ENCODE results near the gene VWA2.

Gene VWA2

DNA sequence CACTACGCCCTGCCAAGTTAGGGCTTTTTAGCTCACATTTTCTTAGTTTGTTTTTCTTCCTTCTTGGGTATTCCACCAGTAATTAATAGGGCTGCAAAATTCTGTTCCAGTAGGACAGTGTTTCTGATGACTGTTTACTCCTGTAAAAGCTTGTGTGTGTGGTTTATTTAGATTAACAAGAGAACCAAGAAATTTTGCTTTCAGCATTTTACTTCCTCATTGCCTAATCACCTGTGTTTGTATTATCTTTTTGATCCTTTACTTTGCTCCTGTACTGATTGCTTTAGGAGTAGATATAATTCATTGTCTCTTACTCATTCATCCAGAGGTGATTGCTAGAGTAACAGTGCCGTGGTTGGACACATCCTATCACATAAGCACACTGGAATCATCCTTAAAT lies 32.2 kb upstream of the VWA2 start:
- H3K4me1 ChIP-seq = no peaks in the 10 kb centered on the region
- H3K9me3 ChIP-seq = no peaks in the 10 kb centered on the region
- DNase-seq = no peak
- H3K27ac ChIP-seq = no peak overlapping the region
- TF ChIP-seq, protein P1, sequence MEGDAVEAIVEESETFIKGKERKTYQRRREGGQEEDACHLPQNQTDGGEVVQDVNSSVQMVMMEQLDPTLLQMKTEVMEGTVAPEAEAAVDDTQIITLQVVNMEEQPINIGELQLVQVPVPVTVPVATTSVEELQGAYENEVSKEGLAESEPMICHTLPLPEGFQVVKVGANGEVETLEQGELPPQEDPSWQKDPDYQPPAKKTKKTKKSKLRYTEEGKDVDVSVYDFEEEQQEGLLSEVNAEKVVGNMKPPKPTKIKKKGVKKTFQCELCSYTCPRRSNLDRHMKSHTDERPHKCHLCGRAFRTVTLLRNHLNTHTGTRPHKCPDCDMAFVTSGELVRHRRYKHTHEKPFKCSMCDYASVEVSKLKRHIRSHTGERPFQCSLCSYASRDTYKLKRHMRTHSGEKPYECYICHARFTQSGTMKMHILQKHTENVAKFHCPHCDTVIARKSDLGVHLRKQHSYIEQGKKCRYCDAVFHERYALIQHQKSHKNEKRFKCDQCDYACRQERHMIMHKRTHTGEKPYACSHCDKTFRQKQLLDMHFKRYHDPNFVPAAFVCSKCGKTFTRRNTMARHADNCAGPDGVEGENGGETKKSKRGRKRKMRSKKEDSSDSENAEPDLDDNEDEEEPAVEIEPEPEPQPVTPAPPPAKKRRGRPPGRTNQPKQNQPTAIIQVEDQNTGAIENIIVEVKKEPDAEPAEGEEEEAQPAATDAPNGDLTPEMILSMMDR (IDR thresholded peaks at IDR 0.05) = no peak
- no peaks in the 10 kb centered on the region for H3K27me3 ChIP-seq
- H3K4me3 ChIP-seq = no peak overlapping the region
- intact Hi-C loops (cut with DNase I; ENCODE audit: low total_unique reads) = no loop called here
- no peaks in the 10 kb centered on the region for H3K36me3 ChIP-seq

DNA sequence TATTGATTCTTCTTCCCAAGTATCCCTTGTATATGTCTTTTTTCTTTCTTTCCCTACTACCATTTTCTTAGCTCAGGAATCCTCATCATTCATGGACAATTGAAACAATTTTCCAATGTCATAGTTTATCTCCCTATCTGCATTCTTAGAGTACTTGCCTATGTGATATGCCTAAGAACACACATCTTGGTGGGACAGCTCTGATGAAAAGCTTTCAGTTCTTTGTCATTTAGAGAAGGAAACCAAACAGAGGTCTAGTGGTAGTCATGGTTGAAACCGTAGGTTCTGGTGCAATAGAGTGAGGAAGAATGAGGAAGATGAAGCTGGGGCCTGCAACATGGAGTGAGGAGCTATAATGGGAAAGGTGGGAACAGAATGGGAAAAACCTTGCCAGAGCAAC lies 31.7 kb upstream of the VWA2 start:
- Histone ChIP-seq H3K4me3 (no peak overlapping the region), H3K36me3 (no peaks in the 10 kb centered on the region), H3K4me1 (no peaks in the 10 kb centered on the region), H3K9me3 (no peaks in the 10 kb centered on the region), H3K27me3 (no peaks in the 10 kb centered on the region), H3K27ac (no peak overlapping the region)
- TF ChIP-seq, protein P1 (IDR thresholded peaks at IDR 0.05) = no peak
- intact Hi-C loops (cut with DNase I; ENCODE audit: low total_unique reads) = no loop called here
- DNase-seq = no peak

DNA sequence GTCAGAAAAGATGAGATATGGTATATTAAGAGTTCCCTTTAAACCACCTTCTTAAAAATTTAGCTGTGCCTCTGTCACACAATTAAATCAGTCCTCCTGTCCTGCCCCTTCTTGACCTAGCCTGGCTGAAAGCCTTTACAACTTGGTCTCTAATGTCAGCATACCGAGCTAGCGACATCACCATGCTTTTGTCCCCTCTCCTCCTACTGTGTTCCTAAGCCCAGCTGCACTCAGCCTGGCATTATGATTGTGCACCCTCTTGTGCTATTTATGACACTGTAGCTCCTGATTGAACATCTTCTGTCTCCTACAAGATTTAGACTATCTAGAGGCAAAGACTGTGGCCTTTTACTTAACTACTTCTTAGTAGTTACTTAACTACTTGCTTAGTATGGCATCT lies 30.7 kb upstream of the VWA2 start:
- TF ChIP-seq, protein P1 (IDR thresholded peaks at IDR 0.05) = no peak
- Histone ChIP-seq H3K36me3 (no peaks in the 10 kb centered on the region), H3K4me1 (no peaks in the 10 kb centered on the region), H3K27me3 (no peaks in the 10 kb centered on the region), H3K9me3 (no peaks in the 10 kb centered on the region), H3K4me3 (no peak overlapping the region), H3K27ac (no peak overlapping the region)
- intact Hi-C loops (cut with DNase I; ENCODE audit: low total_unique reads) = no loop called here
- DNase-seq = no peak

DNA sequence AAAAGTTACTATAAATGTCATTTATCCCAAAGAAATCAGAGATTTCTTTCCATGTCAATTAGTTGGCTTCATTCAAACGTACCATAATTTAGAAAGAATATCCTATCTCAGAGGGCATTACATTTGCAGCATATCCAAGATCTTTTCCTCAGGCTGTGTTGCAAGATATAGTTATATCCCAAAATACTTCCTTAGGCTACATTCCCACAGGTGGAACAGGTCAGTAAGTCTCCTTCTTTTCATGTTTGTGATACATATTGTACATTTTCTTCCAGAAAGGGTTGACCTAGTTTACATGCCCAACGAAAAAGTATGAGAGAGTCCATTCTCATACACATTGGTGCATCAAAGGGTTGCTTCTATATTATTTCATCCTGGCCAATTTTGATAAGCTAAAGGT lies 26.9 kb upstream of the VWA2 start:
- TF ChIP-seq, protein P1 (IDR thresholded peaks at IDR 0.05) = no peak
- Histone ChIP-seq H3K36me3 (no peaks in the 10 kb centered on the region), H3K4me1 (no peaks in the 10 kb centered on the region), H3K4me3 (no peak overlapping the region), H3K27me3 (no peaks in the 10 kb centered on the region), H3K27ac (no peak overlapping the region), H3K9me3 (no peaks in the 10 kb centered on the region)
- no peak for DNase-seq
- intact Hi-C loops (cut with DNase I; ENCODE audit: low total_unique reads) = no loop called here

DNA sequence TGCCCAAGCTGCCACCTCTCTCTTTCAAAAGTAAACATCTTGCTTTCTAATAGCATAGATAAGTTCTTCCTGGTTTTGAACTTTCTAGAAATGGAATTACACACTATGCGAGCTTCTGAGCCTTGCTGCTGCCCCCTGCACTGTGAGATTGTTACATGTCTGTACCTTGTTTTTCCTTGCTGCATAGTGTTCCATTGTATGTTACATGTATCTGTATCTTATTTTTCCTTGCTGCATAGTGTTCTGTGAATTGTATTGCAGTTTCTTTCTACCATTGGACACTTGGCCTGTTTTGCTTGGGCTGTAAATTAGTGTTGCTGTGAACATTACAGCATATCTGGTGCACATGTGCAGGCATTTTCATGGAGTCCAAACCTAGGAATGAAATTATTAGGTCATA lies 24.0 kb upstream of the VWA2 start:
- no peaks in the 10 kb centered on the region for H3K9me3 ChIP-seq
- intact Hi-C loops (cut with DNase I; ENCODE audit: low total_unique reads) = no loop called here
- no peak for DNase-seq
- H3K36me3 ChIP-seq = no peaks in the 10 kb centered on the region
- TF ChIP-seq, protein P1 (IDR thresholded peaks at IDR 0.05) = no peak
- H3K27me3 ChIP-seq = no peaks in the 10 kb centered on the region
- H3K4me1 ChIP-seq = no peaks in the 10 kb centered on the region
- no peak overlapping the region for H3K4me3 ChIP-seq
- H3K27ac ChIP-seq = no peak overlapping the region

DNA sequence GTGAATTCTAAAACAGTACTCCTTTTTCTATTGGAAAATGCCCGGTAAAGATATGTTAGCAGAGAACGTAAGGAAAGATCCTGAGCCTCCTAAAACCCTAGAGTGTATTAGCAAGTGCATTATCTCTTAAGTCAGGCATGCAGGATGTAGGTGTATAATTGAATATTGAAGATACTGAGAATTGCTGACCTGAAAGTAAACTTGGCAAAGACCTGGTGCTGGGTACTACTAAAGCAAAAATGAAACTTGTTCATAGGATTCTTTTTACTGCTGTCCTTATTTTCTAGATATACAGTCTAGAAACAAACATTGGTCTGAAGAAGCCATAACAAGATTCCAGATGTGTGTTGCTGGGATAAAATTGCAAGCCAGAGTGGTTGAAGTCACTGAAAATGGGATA lies 18.8 kb upstream of the VWA2 start:
- no peak overlapping the region for H3K27ac ChIP-seq
- H3K36me3 ChIP-seq = no peaks in the 10 kb centered on the region
- TF ChIP-seq, protein P1 (IDR thresholded peaks at IDR 0.05) = no peak
- H3K4me3 ChIP-seq = no peak overlapping the region
- H3K9me3 ChIP-seq = no peaks in the 10 kb centered on the region
- intact Hi-C loops (cut with DNase I; ENCODE audit: low total_unique reads) = no loop called here
- H3K27me3 ChIP-seq = peaks cover 0 to 9% of the 10 kb centered on the region in 2 donors
- no peaks in the 10 kb centered on the region for H3K4me1 ChIP-seq
- DNase-seq = no peak
